NCI-H82 (cell line): Measurements from ENCODE around the gene ALDH3B2.
"Not testable (repeated sequence)": the region's sequence is repeated elsewhere in the genome, so short reads cannot be mapped to it uniquely, and the experiment has no call there.

Experiments used
- DNase-seq: peaks from one replicate; lab custom pipeline; 2025; lab: John Stamatoyannopoulos, UW

Gene ALDH3B2

DNA sequence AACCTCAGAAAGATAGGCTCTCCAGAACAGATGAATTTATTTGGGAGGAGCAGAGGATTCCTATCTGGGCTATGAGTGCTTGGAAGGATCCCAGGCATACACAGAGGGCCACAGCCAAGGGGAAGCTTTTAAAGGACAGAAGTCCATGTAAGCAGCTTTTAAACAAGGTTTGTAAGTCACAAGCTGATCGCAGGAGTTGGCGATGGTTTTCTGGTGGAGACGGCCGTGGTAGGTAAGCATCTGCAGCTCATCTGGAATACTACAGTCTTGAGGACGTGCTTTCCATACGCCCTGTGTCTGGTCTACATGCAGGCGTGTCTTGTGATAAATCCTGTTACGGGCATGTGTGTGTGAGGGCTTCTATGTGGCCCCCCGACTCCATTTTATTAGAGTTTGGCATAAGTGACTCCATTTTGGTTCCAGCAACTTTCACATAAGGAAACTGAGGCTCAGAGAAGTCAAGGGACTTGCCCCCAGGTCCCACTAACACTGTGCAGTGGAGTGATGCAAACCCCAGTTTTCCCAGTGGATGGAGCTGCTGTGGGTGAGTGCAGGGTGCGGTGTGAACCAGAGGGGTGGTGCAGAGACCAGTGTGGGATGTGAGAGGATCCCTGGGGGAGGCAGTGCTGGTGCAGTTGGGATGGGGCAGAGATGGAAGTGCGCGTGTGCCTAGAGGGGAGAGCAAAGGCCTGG is 12.1 kb downstream of the ALDH3B2 start:
- DNase-seq = no peak

DNA sequence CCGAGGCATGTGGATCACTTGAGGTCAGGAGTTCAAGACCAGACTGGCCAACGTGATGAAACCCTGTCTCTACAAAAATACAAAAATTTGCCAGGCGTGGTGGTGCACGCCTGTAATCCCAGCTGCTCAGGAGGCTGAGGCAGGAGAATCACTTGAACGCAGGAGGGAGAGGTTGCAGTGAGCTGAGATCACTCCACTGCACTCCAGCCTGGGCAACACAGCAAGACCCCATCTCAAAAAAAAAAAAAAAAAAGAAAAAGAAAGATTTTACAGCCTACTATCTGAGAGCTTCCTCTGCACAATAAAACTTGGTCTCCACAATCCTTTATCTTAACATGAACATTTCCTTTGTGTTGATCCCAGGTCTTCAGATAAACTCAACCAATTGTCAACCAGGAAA is 13.7 kb downstream of the ALDH3B2 start:
- DNase-seq = not testable (repeated sequence)

DNA sequence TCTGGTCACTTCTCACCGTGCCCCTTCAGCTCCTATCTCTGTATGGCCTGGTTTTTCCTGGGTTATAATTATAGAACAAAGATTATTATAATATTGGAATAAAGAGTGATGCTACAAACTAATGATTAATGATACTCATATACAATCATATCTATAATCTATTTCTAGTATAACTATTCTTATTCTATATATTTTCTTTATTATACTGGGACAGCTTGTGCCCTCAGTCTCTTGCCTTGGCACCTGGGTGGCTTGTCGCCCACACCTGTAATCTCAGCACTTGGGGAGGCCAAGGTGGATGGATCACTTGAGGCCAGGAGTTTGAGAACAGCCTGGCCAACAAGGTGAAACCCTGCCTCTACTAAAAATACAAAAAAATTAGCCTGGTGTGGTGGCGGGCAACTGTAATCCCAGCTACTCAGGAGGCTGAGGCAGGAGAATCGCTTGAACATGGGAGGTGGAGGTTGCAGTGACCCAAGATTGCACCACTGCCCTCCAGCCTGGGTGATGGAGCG is 14.7 kb downstream of the ALDH3B2 start:
- not testable (repeated sequence) for DNase-seq

DNA sequence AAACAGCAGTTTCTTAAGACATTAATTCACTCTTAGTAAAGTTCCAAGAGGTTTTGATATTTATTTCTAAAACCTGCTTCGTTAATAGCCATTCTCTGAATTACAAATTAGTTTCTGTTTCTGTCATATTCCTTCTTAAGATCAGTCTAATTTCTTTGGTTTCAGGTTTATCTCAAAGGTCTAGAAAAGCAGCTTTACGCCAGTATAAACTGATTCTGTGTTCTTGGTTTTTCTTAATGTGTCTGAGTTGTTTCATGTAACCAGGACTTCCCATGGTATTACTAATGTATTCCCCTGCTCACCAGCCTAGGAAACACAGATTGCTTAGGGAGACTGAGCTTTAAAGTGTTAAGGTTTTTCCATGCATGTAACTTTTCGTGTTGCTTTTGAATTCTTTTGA is 17.1 kb downstream of the ALDH3B2 start:
- DNase-seq = no peak

DNA sequence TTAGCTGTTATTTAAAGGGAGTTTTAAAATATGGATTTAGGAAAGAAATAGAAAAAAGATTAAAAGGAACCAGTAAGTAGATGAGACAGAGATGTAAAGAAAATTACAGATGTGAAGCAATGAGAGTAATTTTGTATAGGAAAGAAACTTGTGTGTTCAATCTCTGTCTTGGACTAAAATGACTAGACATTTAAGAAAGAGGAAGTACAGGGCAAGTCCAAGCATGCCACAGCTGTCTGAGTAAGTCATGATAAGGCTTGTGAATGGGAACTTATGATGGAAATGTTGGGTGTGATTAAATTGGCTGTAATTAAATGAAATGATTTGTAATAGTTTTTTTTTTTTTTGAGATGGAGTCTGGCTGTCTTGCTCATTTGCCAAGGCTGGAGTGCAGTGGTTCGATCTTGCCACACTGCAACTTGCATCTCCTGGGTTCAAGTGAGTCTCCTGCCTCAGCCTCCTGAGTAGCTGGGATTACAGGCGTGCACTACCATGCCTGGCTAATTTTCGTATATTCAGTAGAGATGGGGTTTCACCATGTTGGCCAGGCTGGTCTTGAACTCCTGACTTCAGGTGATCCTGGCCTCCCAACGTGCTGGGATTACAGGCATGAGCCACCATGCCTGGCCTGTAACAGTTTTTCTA is 18.0 kb downstream of the ALDH3B2 start:
- no peak for DNase-seq

DNA sequence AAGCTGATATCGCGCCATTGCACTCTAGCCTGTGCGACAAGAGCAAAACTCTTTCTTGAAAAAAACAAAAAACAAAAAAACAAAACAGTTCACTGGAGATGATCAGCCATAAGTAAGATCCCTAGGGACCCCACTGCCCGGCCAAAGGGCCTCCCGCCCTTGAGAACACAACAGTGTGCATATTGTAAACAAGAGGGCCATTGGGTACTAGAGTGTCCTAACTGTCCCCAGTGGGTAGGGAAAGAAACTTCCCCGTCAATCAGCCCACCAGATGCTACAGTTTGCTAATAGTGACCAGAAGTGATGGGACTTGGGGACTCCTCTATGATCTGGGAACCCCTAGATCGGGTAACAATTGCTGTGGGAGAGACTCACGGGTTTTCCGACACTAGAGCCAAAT is 20.2 kb downstream of the ALDH3B2 start:
- DNase-seq = no peak

DNA sequence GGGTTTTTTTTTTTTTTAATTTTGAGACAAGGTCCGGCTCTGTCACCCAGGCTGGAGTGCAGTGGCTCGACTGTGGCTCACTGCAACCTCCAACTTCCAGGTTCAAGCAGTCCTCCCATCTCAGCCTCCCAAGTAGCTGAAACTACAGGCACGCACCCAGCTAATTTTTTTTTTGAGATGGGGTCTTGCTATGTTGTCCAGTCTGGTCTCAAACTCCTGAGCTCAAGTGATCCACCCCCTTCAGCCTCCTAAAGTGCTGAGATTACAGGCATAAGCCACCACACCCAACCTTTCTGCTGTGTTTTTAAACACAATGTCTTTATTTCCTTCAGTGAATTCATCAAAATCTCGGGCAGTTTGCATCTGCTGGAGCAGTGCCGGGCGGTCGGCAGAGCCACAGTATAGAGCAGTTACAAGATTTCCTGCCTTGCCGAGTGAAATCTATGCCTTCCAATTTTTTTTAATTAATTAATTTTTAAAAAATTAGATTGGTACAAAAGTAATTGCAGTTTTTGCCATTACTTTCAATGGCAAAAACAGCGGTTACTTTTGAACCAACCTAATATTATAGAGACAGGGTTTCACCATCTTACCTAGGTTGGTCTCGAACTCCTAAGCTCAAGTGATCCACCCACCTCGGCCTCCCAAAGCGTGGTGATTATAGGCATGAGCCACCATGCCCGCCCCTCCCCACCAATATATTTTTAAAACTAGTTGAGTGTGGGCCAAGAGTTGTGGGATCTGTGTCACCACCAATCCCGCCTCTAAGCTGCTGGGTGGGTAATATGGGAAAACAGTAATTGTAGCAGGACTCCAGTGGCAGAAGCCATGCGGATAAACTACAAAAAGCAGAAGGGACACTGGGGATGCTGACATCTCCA is 21.2 kb downstream of the ALDH3B2 start:
- DNase-seq = no peak

DNA sequence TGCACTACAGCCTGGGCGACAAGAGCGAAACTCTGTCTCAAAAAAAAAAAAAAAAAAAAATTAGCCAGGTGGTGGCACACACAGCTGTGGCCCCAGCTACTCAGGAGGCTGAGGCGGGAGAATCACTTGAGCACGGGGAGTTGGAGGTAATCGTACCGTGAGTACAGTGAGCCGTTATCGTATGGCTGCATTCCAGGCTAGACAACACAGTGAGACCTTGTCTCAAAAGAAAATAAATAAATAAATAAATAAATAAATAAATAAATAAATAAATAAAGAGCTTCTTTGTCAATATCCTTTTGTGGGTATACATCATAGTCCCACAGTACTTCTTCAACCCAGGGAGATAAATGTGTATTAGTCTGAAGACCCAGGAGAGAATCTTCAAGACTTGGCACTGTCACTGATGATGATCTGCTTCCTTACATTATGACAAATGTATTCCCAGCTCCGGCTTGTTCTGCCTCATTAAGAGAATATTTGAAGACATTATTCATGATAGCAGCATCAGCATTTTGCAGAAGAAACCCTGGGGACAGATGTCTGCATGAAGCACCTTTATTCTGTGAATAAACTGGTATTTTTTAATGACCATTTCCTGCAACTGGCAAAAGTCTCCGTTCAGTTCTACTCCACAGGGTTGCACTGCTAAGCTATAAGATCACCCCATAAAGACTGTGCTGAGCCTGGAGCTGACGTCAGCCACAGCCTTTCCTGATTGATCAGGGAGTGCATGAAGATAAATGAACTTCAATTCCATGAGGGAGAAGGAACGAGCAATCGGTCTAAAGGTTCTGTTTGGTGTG is 22.2 kb downstream of the ALDH3B2 start:
- DNase-seq = no peak

DNA sequence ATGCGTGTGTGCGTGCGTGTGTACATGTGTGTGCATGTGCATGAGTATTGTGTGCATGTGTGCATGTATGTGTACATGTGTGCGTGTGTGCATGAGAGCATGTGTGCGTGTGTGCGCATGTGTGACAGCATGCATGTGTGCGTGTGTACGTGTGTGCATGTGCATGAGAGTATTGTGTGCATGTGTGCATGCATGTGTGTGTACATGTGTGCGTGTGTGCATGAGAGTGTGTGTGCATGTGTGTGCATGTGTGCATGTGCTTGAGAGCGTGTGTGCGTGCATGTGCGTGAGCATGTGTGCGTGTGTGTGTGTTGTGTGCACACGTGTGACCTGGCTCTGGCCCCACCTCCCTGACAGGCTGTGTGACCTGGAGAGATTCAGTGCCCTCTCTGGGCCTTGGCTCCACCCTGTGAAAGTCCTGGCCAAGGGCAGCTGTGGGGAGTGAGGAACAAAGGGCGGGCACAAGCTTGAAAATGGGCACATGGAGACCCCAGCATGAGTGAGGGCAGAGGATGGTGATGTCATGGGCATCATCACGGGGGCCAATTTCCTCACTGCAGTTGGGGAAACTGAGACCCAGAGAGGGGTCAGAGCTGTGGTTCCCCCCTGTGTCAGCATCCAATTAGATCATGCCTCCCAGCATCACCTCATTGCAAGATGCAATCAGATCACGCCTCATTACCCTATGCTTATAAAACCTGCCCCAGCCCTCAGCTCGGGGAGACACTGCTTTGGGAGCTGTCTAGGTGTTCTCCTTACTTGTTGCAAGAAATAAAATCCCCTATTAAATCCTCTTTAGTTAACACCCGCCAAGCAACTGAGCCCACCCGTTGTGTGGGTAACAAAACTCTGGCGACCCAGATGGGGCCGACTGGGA is 24.6 kb downstream of the ALDH3B2 start:
- peak; percentile 19 for DNase-seq

DNA sequence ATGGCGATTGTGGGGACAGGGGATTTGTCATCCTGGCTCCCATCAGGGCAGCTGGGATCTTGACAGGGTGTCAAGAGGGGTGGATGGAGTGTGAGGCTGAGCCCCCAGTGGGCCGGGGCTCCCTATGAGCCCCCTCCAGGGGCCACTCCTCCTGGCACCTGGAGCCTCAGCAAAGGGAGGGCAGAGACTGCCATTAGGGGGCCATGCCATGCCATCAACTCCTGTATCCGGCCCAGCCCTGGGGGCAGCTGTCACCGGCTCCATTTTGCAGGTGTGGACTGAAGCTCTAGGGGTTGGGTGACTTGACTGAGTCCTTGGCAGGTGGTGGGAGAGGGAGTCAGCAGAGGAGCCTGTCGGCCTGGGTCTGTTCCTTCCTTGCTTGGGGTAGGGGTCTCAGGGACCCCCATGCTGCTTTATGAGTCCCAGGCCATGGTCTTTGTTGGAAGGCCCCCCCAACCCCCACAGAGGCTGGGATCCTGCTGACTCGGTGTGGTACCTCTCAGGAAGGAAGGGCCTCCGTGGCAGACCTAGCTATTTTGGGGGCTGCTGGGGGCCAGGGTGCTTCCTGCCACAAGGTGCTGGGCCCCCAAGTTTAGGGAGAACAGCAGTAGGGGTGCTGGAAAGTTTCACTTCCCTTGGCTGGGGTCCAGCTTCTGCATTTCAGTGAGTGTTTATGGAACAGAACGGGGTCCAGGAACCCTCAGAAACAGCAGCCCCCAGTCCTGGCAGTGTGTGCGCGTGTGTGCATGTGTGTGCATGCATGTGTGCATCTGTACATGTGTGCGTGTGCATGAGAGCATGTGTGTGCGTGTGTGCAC is 25.4 kb downstream of the ALDH3B2 start:
- no peak for DNase-seq

DNA sequence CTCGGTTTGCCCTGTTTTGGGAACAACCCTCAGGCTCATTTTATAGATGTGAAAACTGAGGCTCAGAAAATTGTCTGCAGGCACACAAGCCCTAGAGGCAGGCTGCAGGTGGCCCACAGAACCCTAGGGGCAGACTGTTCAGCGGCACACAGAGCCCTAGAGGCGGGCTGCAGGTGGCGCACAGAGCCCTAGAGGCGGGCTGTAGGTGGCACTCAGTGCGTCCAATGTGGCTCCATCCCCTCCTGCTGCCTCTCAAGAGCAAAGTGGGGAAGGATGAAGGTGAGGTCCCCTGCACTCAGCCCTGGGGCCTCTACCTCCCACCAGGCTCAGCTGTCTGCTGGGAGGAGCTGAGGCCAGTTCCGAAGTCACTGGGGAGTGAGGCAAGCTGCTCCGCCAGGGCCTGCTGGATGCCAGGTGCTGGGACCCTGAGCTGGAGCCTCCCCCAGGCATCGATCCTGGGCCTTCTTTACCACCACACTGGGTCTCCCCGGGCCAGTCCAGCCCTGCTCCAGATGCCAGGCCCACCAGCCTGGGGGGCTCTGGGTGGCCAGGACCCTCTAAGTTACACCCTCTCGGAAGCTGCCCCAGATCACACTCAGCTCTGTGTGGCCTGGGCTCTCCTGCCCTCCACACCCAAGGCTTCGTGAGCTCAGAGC is 26.2 kb downstream of the ALDH3B2 start:
- DNase-seq = peak; percentile 51

DNA sequence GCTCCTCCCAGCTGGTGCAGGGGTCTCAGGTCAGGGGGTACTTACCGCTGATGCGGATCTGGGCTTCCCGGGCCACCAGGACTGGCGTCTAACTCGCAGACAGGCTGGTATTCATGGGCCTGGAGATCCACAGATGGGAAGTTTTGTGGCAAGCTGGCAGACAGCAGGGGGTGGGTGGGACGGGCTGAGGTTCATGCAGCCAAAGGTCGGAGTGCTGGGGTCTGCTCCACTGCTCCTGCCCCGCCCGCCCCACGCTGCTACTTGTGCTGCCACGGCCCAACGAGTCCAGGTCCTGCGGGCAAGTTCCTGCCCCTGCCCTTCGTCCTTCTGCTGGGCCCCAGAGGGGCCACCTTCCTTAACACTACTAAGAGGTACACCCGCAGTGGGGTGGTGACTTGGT is 27.0 kb downstream of the ALDH3B2 start:
- no peak for DNase-seq

DNA sequence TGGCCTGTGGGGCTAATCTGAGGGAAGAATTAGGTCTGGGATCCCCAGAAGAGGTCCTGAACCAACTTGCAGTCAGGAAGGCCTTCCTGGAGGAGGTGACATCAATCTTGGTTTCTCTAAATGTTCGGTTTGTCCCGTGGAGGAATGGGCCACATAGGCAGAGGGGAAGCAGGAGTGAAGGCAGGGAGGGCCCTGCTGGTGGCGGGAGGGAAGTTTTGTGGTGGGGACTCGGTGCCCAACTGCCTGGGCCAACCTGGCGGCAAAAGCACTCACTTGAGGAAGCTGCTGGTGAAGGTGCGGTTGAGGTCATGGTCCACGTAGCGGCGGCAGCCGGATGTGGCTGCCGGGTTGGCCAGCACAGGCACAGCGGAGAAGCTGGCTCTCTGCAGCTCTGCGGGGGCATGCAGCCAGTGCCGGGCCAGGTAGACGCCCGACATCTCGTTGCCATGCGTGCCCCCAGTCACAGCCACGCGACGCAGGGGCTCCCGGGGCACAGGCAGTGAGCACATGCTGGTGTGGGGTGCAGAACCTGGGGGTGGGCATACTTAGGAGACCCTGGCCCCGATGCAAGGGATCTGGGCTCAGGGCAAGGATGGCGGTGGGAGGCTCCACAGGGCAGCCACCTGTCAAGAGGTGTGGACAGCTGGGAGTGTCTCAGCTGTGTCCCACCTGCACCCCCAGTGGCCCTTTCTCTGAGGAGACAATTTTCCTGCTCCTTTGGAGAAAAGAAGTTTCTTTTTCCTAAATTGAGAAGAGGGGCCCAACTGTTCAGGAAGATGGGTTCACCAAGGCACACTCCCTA is 27.7 kb downstream of the ALDH3B2 start:
- no peak for DNase-seq

DNA sequence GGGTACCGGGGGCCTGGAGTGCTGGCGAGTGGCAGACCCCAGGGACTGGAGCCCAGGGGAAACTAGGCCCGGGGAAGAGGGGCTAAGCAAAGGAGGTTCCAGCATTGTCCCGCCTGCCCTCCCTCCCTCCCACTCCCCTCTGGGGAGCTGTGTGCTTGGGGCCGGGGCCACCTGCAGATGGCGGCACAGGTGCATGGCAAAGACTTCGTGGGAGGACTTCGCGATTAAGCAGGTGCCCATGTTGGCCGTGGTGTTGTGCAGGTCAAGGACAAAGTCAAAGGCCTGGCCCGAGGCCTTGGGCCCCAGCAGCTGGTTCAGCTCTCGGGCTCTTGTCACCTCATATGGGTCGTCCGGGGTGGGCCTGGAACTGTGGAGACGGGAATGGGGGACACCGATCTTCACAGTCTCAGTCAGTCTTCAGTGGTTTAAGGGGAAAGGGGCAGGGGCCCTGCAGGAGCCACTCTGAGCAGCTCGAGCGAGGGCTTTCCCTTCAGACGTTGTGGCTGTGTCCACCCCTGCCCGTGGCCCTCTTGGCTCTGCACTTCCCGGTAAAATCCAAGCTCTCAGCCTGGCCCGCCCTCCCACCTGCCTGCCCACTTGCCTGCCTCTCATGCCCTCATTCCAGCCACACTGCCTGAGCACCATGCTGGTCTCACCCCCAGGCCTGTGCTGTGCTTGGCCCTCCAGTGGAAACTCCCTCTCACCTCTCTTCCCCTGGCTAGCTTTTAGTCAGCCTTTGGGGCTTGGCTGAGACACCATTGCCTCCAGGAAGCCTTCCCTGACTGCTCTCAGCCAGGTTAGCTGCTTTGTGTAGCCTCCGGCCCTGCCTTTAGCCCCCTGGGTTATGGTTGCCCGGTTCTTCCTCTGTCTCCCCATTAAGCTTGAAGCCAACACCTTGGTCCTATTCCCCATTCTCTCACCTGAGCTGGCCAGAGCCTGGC is 28.6 kb downstream of the ALDH3B2 start:
- DNase-seq = no peak

DNA sequence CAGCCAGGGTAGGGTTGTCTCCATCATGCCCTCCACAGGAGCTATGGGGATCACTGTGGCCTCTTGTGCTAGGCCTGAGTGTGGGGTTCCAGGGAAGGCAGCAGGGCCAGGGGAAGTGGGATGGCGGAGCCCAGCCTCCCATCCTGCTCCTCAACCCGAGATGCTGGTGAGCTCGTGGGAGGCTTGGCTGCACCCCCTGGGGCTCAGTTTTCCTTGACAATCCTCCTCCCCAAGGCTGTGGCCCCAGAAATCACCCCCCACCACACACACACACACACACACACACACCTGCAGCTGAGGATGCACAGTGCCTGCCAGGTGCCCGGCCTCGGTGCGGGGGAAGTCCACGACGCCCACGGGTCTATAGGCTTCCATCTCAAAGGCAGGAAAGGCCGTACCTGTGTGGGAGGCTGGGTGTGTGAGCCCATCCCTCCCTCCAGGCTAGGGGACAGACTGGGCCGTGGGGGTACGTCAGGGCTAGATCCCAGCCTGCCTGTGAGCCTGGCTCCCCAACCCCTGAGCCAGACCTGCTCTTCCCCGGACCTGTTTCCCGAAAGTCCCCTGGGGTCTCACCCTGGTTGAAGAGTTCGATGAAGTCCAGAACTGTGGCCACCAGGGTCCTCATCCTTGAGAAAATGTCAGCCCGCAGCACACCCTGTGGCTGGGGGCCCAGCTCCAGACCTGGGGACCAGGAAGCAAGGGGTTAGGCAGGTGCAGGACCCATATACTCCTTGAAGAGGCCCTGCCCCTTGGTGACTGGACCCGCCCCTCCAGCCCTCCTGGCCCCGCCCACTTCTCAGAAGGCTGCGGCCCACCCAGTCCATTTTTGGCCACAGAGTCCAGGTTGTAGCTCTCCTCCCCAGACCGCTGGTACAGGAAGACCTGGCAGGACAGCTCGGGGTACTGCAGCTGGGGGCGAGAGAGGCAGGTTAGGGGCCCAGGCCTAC is 29.7 kb downstream of the ALDH3B2 start:
- no peak for DNase-seq

DNA sequence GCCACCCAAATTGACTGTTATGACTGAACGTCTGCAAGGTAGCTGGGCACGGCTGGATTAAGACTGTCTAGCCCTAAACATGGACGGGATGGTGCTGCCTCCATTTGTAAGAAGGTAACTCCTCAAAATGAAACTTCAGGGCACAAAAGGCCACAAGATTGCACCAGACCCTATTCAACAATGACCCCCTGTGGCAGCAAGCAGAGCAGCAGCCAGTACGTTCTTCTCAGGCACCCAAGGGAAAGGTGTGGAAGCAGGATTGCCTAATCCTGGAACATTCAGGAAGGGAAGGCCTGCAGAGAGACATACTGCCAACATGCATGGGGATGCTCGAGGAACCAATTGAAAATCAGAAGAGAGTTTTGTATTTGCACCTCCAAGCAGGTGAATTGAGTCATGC is 30.4 kb downstream of the ALDH3B2 start:
- peak; percentile 18 for DNase-seq
